ENCODE data around the gene PLXNB2.

Gene PLXNB2

DNA sequence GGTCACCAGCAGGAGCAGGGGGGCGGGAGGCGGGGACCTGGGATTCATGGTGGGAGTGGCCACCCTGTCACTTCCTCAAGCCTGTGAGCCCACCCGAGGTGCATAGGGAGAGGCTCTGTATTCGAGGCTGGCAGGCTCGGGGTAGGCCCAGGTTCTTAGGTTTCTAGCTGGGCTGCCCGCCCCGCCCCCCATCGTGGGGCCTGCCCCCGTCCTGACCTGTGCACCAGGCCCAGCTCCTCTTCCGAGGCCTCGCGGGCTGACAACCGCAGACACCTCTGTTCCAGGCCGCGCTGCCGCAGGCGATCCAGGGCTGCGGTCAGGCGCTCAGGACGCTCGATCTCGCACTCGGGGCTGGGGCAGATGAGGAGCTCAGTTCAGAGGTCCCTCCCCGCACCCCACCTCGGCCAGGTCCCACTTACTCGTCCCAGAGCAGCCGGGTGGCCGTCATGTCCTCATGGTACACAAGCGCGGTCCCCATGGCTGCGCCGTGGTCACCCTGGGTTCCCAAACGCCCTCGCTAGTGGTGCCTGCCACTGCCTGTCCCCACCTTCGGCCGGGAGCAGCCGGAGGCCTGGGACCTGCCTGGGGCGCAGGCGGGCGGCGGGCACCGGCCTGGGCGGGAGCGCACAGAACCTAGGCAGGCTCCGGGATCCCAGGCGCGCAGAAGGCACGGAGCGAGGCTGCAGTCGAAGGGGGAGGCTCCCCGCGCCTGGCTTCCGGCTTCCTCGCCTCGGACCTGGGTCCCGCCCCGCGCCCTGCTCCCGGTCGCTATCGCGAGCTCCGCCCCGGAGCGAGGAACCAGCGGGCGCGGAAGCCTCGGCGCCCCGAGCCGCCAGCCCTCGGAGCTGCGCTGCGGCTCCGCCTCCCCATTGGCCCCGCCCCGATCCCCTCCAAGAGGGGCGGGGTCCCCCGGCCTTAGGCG lies 56.6 kb downstream of the PLXNB2 start, which contains the start of gene HDAC10:
Gene HDAC10, minus strand, starts transcription at position 711 of the 922 bp plus-strand sequence. Its CDS starts 233 bp downstream, at position 478.
- peaks cover 7% of the 10 kb centered on the region for H3K79me1 ChIP-seq (ENCODE audit: low read length)
- WGBS (ENCODE audit: extremely low coverage, insufficient coverage, insufficient read length), result no CpG with 5 or more reads among the region's 81 CpGs
- peak within 1 kb of the TSS; percentile 84 for H2AK5ac ChIP-seq (ENCODE audit: low read length)
- peak within 1 kb of the TSS; percentile 19 for H2BK12ac ChIP-seq (ENCODE audit: low read length)
- peak within 1 kb of the TSS; percentile 94 for H4K8ac ChIP-seq (ENCODE audit: low read depth, low read length)
- DNase-seq, result peak; percentile 74 to 86
- no peak within 1 kb of the TSS for H3K23ac ChIP-seq (ENCODE audit: low read length)
- H3K14ac ChIP-seq (ENCODE audit: low read length), result peak within 1 kb of the TSS; percentile 91
- peak within 1 kb of the TSS; percentile 32 for H2BK5ac ChIP-seq (ENCODE audit: low read depth, low read length, poor library complexity)
- H3K27me3 ChIP-seq (ENCODE audit: insufficient read depth, low read length), result no peaks in the 10 kb centered on the region
- H3K27ac ChIP-seq (ENCODE audit: low read depth, low read length), result peak within 1 kb of the TSS; percentile 50
- H3K9ac ChIP-seq (ENCODE audit: low read length), result peak within 1 kb of the TSS; percentile 57
- H2BK120ac ChIP-seq (ENCODE audit: insufficient read depth, low read length, poor library complexity), result peak within 1 kb of the TSS; percentile 50
- H3K18ac ChIP-seq (ENCODE audit: low read length), result peak within 1 kb of the TSS; percentile 87
- peaks cover 23 to 28% of the 10 kb centered on the region in 2 experiments for H3K36me3 ChIP-seq (ENCODE audit: control insufficient read depth in 1 of 2, insufficient read depth in 2 of 2, low read length in 2 of 2)
- H3K79me2 ChIP-seq (ENCODE audit: control insufficient read depth, insufficient read depth, low read length, poor library complexity), result peaks cover 5% of the 10 kb centered on the region
- peak within 1 kb of the TSS; percentile 85 for H4K91ac ChIP-seq (ENCODE audit: low read depth, low read length)
- peak within 1 kb of the TSS; percentile 66 for H3K4ac ChIP-seq (ENCODE audit: low read depth, low read length)
- H3K4me2 ChIP-seq (ENCODE audit: low read length), result peak within 1 kb of the TSS; percentile 88
- peaks cover 3% of the 10 kb centered on the region for H3K9me3 ChIP-seq (ENCODE audit: insufficient read depth, low read depth, low read length)
- peak within 1 kb of the TSS; percentile 87 for H4K12ac ChIP-seq (ENCODE audit: low read depth, low read length)
- H2AFZ ChIP-seq (ENCODE audit: insufficient read depth, low read length, poor library complexity), result peak within 1 kb of the TSS; percentile 83
- peak within 1 kb of the TSS; percentile 83 for H3K4me3 ChIP-seq (ENCODE audit: low read depth, low read length)
- H3K4me1 ChIP-seq (ENCODE audit: control insufficient read depth in 1 of 2, insufficient read depth in 2 of 2, low read length in 2 of 2), result peaks cover 8 to 15% of the 10 kb centered on the region in 2 experiments

DNA sequence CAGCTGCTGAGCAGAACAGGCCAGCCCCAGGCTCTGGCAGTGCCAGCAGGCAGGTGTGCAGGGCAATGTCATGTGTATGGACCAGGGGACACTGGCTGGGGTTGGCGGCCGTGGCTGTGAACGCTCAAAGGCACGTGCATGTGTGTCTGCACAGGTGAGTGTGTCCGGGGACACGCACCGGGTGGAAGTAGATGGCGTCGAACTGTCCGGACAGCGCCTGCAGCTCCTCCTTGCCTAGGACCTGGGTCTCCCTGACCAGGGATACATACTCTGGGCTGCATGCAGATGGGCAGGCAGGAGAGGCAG lies 57.2 kb downstream of the PLXNB2 start:
- peaks cover 5% of the 10 kb centered on the region for H3K79me2 ChIP-seq (ENCODE audit: control insufficient read depth, insufficient read depth, low read length, poor library complexity)
- H2AK5ac ChIP-seq (ENCODE audit: low read length), result no peak overlapping the region
- H4K12ac ChIP-seq (ENCODE audit: low read depth, low read length), result no peak overlapping the region
- no peak overlapping the region for H2BK120ac ChIP-seq (ENCODE audit: insufficient read depth, low read length, poor library complexity)
- H3K4me1 ChIP-seq (ENCODE audit: control insufficient read depth in 1 of 2, insufficient read depth in 2 of 2, low read length in 2 of 2), result peaks cover 12 to 20% of the 10 kb centered on the region in 2 experiments
- H3K9me3 ChIP-seq (ENCODE audit: insufficient read depth, low read depth, low read length), result peaks cover 3% of the 10 kb centered on the region
- no peak overlapping the region for H4K8ac ChIP-seq (ENCODE audit: low read depth, low read length)
- no peak overlapping the region for H3K23ac ChIP-seq (ENCODE audit: low read length)
- no peak overlapping the region for H3K4me3 ChIP-seq (ENCODE audit: low read depth, low read length)
- no peak for DNase-seq
- H2BK12ac ChIP-seq (ENCODE audit: low read length), result no peak overlapping the region
- no peak overlapping the region for H2BK5ac ChIP-seq (ENCODE audit: low read depth, low read length, poor library complexity)
- H3K4me2 ChIP-seq (ENCODE audit: low read length), result peak overlapping the region; percentile 88
- H3K18ac ChIP-seq (ENCODE audit: low read length), result no peak overlapping the region
- H2AFZ ChIP-seq (ENCODE audit: insufficient read depth, low read length, poor library complexity), result no peak overlapping the region
- no CpG with 5 or more reads among the region's 11 CpGs for WGBS (ENCODE audit: extremely low coverage, insufficient coverage, insufficient read length)
- H3K4ac ChIP-seq (ENCODE audit: low read depth, low read length), result no peak overlapping the region
- H3K79me1 ChIP-seq (ENCODE audit: low read length), result peaks cover 9% of the 10 kb centered on the region
- no peak overlapping the region for H3K9ac ChIP-seq (ENCODE audit: low read length)
- peaks cover 26 to 29% of the 10 kb centered on the region in 2 experiments for H3K36me3 ChIP-seq (ENCODE audit: control insufficient read depth in 1 of 2, insufficient read depth in 2 of 2, low read length in 2 of 2)
- H3K14ac ChIP-seq (ENCODE audit: low read length), result no peak overlapping the region
- no peak overlapping the region for H4K91ac ChIP-seq (ENCODE audit: low read depth, low read length)
- no peak overlapping the region for H3K27ac ChIP-seq (ENCODE audit: low read depth, low read length)
- no peaks in the 10 kb centered on the region for H3K27me3 ChIP-seq (ENCODE audit: insufficient read depth, low read length)

DNA sequence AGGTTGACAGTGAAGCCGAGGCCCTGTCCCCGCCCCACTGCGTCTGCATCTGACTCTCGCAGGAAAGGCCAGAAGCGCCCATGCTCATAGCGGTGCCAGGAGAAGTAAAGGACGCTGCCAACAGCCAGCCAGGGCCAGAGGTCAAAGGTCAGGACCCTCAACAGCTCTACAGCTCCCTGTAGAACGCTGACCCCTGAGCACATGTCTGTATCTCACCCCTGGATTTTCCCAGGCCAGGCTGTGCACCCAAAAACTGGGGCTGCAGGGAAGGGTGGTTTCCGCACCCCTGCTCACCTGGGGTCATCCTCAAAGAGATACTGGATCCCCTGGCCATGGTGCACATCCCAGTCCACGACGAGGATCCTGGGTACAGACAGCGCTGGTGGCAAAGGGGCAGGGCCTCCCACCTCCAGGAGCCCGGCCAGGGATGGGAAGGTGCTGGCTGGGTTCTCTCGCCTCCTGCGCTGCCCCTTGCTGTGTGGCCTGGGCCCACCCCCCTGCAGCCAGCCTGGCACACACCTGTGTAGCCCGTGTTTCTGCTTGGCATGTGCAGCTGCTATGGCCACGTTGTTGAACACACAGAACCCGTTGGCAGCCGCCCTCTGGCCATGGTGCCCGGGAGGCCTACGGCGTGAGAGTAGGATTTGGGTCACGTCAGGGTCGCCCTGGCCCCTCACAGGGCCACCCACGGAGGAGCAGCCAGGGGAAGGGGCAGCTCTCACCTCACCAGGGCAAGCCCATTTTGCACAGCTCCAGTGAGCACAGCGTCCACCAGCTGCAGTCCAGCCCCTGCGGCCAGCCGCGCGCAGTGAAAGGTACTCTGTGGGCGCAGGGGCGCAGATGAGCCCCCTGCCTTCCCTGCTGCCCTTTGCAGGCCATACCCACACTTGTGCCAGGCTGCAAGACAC lies 57.9 kb downstream of the PLXNB2 start:
- no peak overlapping the region for H2BK5ac ChIP-seq (ENCODE audit: low read depth, low read length, poor library complexity)
- H3K9me3 ChIP-seq (ENCODE audit: insufficient read depth, low read depth, low read length), result peaks cover 3% of the 10 kb centered on the region
- no peak for DNase-seq
- H3K27me3 ChIP-seq (ENCODE audit: insufficient read depth, low read length), result no peaks in the 10 kb centered on the region
- H4K12ac ChIP-seq (ENCODE audit: low read depth, low read length), result no peak overlapping the region
- H2BK12ac ChIP-seq (ENCODE audit: low read length), result no peak overlapping the region
- peaks cover 26 to 29% of the 10 kb centered on the region in 2 experiments for H3K36me3 ChIP-seq (ENCODE audit: control insufficient read depth in 1 of 2, insufficient read depth in 2 of 2, low read length in 2 of 2)
- no peak overlapping the region for H3K4me2 ChIP-seq (ENCODE audit: low read length)
- H3K4me1 ChIP-seq (ENCODE audit: control insufficient read depth in 1 of 2, insufficient read depth in 2 of 2, low read length in 2 of 2), result peaks cover 12 to 20% of the 10 kb centered on the region in 2 experiments
- H3K18ac ChIP-seq (ENCODE audit: low read length), result no peak overlapping the region
- no peak overlapping the region for H2BK120ac ChIP-seq (ENCODE audit: insufficient read depth, low read length, poor library complexity)
- no CpG with 5 or more reads among the region's 32 CpGs for WGBS (ENCODE audit: extremely low coverage, insufficient coverage, insufficient read length)
- H3K79me2 ChIP-seq (ENCODE audit: control insufficient read depth, insufficient read depth, low read length, poor library complexity), result peaks cover 8% of the 10 kb centered on the region
- no peak overlapping the region for H2AK5ac ChIP-seq (ENCODE audit: low read length)
- no peak overlapping the region for H3K27ac ChIP-seq (ENCODE audit: low read depth, low read length)
- no peak overlapping the region for H3K9ac ChIP-seq (ENCODE audit: low read length)
- H3K4ac ChIP-seq (ENCODE audit: low read depth, low read length), result no peak overlapping the region
- H3K4me3 ChIP-seq (ENCODE audit: low read depth, low read length), result no peak overlapping the region
- H2AFZ ChIP-seq (ENCODE audit: insufficient read depth, low read length, poor library complexity), result no peak overlapping the region
- H3K79me1 ChIP-seq (ENCODE audit: low read length), result peaks cover 12% of the 10 kb centered on the region
- H3K14ac ChIP-seq (ENCODE audit: low read length), result no peak overlapping the region
- no peak overlapping the region for H4K91ac ChIP-seq (ENCODE audit: low read depth, low read length)
- no peak overlapping the region for H3K23ac ChIP-seq (ENCODE audit: low read length)
- H4K8ac ChIP-seq (ENCODE audit: low read depth, low read length), result no peak overlapping the region

Data from trophoblast cell (in vitro differentiated cells and primary cell).